ENCODE measurements around the gene EPB41L2.

Gene EPB41L2

DNA sequence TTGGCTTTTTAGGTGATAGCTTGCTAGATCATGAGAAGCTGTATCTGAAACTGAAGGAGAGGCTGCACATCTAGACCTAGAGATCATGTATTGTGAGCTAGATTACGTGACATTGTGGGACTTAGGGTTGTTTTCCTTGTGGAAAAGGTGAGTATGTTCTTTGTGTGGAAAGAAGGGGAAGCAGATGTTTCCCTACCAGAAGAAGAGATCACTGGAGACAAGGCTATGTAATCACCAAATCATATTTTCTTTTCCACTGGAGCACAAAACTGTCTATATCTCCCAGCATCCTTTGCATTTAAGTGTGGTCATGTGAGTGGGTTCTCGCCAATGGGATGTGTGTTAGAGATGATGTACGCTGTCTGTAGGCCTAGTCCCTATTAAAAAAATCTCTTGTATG, 7.0 kb upstream of the EPB41L2 start:
- no peak for TF ChIP-seq FOXP2 (optimal IDR thresholded peaks at IDR 0.05; ENCODE audit: borderline replicate concordance, extremely low read depth, extremely low read length, insufficient read depth)
- no peak for TF ChIP-seq TAF1 (IDR thresholded peaks at IDR 0.05; ENCODE audit: borderline replicate concordance, insufficient read depth, low read length)
- TF ChIP-seq SIN3A (IDR thresholded peaks at IDR 0.05; ENCODE audit: borderline replicate concordance, insufficient read depth, low read length) = no peak
- TF ChIP-seq POLR2AphosphoS5 (IDR thresholded peaks at IDR 0.05; ENCODE audit: low read depth, low read length) = no peak
- no peak for TF ChIP-seq REST (IDR thresholded peaks at IDR 0.05; ENCODE audit: insufficient read depth in 1 of 2, low read depth in 2 of 2, low read length in 2 of 2)

DNA sequence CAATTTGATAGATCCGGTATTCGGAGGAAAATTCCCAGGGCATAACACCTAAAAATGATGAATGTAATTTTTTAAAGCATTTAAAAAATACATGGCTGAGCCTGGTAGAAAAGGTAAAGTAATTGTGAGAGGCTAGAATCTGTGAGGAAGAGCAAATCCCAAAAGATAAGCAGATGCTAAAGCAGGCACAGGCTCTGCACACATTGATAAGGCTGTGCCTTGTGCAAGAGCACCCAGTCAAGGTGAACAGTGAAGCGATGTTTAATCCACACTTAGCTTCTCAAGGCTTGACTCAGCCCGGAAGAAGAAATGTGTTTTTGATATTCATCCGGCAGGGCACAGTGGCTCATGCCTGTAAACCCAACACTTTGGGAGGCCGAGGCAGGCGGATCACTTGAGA, 5.1 kb upstream of the EPB41L2 start:
- no peak for TF ChIP-seq FOXP2 (optimal IDR thresholded peaks at IDR 0.05; ENCODE audit: borderline replicate concordance, extremely low read depth, extremely low read length, insufficient read depth)
- TF ChIP-seq REST (IDR thresholded peaks at IDR 0.05; ENCODE audit: insufficient read depth in 1 of 2, low read depth in 2 of 2, low read length in 2 of 2) = no peak
- no peak for TF ChIP-seq POLR2AphosphoS5 (IDR thresholded peaks at IDR 0.05; ENCODE audit: low read depth, low read length)

DNA sequence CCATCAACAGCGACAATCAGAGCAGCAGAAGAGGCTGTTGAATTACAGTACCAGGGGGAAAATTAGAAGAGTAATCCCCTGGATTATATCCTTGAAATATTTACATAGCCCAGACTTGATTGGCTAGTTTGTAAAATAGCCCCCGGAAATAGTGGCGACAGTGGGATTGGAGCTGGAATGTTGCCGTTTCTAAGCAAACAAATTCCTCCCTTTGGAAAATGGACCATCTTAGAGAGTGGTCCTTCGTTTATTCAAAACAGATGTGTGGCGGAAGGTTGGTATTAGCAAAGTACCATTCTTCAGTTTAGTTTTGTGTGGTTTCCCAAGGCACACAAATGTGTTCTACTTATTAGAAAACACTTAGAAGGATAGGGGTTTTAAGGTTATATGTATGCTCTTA, 4.5 kb upstream of the EPB41L2 start:
- no peak for TF ChIP-seq SIN3A (IDR thresholded peaks at IDR 0.05; ENCODE audit: borderline replicate concordance, insufficient read depth, low read length)
- TF ChIP-seq FOXP2 (optimal IDR thresholded peaks at IDR 0.05; ENCODE audit: borderline replicate concordance, extremely low read depth, extremely low read length, insufficient read depth) = no peak
- no peak for TF ChIP-seq REST (IDR thresholded peaks at IDR 0.05; ENCODE audit: insufficient read depth in 1 of 2, low read depth in 2 of 2, low read length in 2 of 2)
- TF ChIP-seq POLR2AphosphoS5 (IDR thresholded peaks at IDR 0.05; ENCODE audit: low read depth, low read length) = no peak
- TF ChIP-seq TAF1 (IDR thresholded peaks at IDR 0.05; ENCODE audit: borderline replicate concordance, insufficient read depth, low read length) = no peak

- no peak for TF ChIP-seq TAF1 (IDR thresholded peaks at IDR 0.05; ENCODE audit: borderline replicate concordance, insufficient read depth, low read length)
- no peak for TF ChIP-seq FOXP2 (optimal IDR thresholded peaks at IDR 0.05; ENCODE audit: borderline replicate concordance, extremely low read depth, extremely low read length, insufficient read depth)
- TF ChIP-seq POLR2AphosphoS5 (IDR thresholded peaks at IDR 0.05; ENCODE audit: low read depth, low read length) = no peak
- no peak for TF ChIP-seq REST (IDR thresholded peaks at IDR 0.05; ENCODE audit: insufficient read depth in 1 of 2, low read depth in 2 of 2, low read length in 2 of 2)
- no peak for TF ChIP-seq SIN3A (IDR thresholded peaks at IDR 0.05; ENCODE audit: borderline replicate concordance, insufficient read depth, low read length)
These were observed 2.8 kb upstream of the EPB41L2 start for GRCh38 chr6:131065824-131066171.

- TF ChIP-seq TAF1 (IDR thresholded peaks at IDR 0.05; ENCODE audit: borderline replicate concordance, insufficient read depth, low read length) = no peak
- no peak for TF ChIP-seq POLR2AphosphoS5 (IDR thresholded peaks at IDR 0.05; ENCODE audit: low read depth, low read length)
- no peak for TF ChIP-seq FOXP2 (optimal IDR thresholded peaks at IDR 0.05; ENCODE audit: borderline replicate concordance, extremely low read depth, extremely low read length, insufficient read depth)
- TF ChIP-seq REST (IDR thresholded peaks at IDR 0.05; ENCODE audit: insufficient read depth in 1 of 2, low read depth in 2 of 2, low read length in 2 of 2) = no peak
- no peak for TF ChIP-seq SIN3A (IDR thresholded peaks at IDR 0.05; ENCODE audit: borderline replicate concordance, insufficient read depth, low read length)
These were observed 2.2 kb upstream of the EPB41L2 start for GRCh38 chr6:131065112-131065823.
